HL-60/S4 treated with retinoic acid at 250 ng/mL for 4 days and 3 days (cell line): ENCODE results near the gene PPIA.
"Not testable (repeated sequence)": the region's sequence is repeated elsewhere in the genome, so short reads cannot be mapped to it uniquely, and the experiment has no call there.

Experiments
- in situ Hi-C: fragments of 300-500 bp; cut with MboI; formaldehyde crosslinking; loops from 2 replicates; pipeline ENCODE4 v1.7.0; 2022; ENCODE audit warnings: low sequenced_read_pairs

The PPIA gene

GRCh38 chr7:44819292-44819691, 22.8 kb downstream of the PPIA start:
- in situ Hi-C loops, result no loop called here

GRCh38 chr7:44823255-44823781, 26.8 kb downstream of the PPIA start:
- in situ Hi-C loops, result no loop called here

- in situ Hi-C loops, result no loop called here
Measured at GRCh38 chr7:44824894-44825526, 28.5 kb downstream of the PPIA start.

GRCh38 chr7:44827567-44827966, 31.1 kb downstream of the PPIA start:
- in situ Hi-C loops, result no loop called here

- in situ Hi-C loops, result no loop called here
Measured at GRCh38 chr7:44838751-44839150, 42.3 kb downstream of the PPIA start.

GRCh38 chr7:44842675-44843074, 46.2 kb downstream of the PPIA start:
- in situ Hi-C loops, result not testable (repeated sequence)

GRCh38 chr7:44843440-44843839, 47.0 kb downstream of the PPIA start:
- in situ Hi-C loops, result not testable (repeated sequence)

- in situ Hi-C loops, result no loop called here
Measured at GRCh38 chr7:44845451-44845850, 49.0 kb downstream of the PPIA start.

GRCh38 chr7:44846390-44846789, 49.9 kb downstream of the PPIA start:
- in situ Hi-C loops, result not testable (repeated sequence)

- in situ Hi-C loops, result no loop called here
Measured at GRCh38 chr7:44846816-44847508, 50.5 kb downstream of the PPIA start.

GRCh38 chr7:44847509-44847919, 51.0 kb downstream of the PPIA start:
- in situ Hi-C loops, result no loop called here

- in situ Hi-C loops, result no loop called here
Measured at GRCh38 chr7:44847920-44848634, 51.6 kb downstream of the PPIA start, which contains the start of gene H2AZ2. H2AZ2 (minus strand) TSS chr7:44848087; CDS start chr7:44847971, 116 bp downstream.

- in situ Hi-C loops, result no loop called here
Measured at GRCh38 chr7:44849259-44849884, 52.9 kb downstream of the PPIA start.

- in situ Hi-C loops, result no loop called here
Measured at GRCh38 chr7:44849885-44850544, 53.5 kb downstream of the PPIA start.

GRCh38 chr7:44852590-44852989, 56.1 kb downstream of the PPIA start:
- in situ Hi-C loops, result no loop called here
